DND-41 (cell line): Measurements from ENCODE around the gene ACKR3.

Experiments used
- ATAC-seq: fragments of 200-7000 bp; cut with Tn5 transposase; 3 replicates; pipeline ENCODE4 v1.9.1; 2021; ENCODE audit warnings: low read depth; ENCODE audit not compliant: insufficient read depth
- DNase-seq: peaks from one replicate; pipeline ENCODE4 v3.0.0-alpha.2; 2020
- H2AFZ ChIP-seq: 2 replicates; pipeline ENCODE4 v1.6.0; 2012; ENCODE audit warnings: low read depth, low read length
- H3K27ac ChIP-seq: 2 replicates; pipeline ENCODE4 v1.5.1; 2012; ENCODE audit warnings: low read length, inconsistent platforms
- H3K27me3 ChIP-seq: fragments of 200-600 bp; sonication (generic); 2 replicates; pipeline ENCODE4 v1.6.0; 2012; ENCODE audit warnings: low read length, mild to moderate bottlenecking, inconsistent platforms; ENCODE audit not compliant: insufficient read depth, poor library complexity
- H3K36me3 ChIP-seq: 2 replicates; pipeline ENCODE4 v1.5.1; 2012; ENCODE audit warnings: low read length, inconsistent platforms; ENCODE audit not compliant: insufficient read depth
- H3K4me1 ChIP-seq: 2 replicates; pipeline ENCODE4 v1.5.1; 2012; ENCODE audit warnings: mild to moderate bottlenecking, low read length; ENCODE audit not compliant: insufficient read depth
- H3K4me2 ChIP-seq: 2 replicates; pipeline ENCODE4 v1.6.0; 2012; ENCODE audit warnings: mild to moderate bottlenecking, moderate library complexity, low read length, inconsistent platforms; ENCODE audit not compliant: insufficient read depth
- H3K4me3 ChIP-seq, 2 experiments: fragments of 200-600 bp in 1 of 2; shearing (Covaris generic) in 1 of 2; 2 replicates each; pipeline ENCODE4 v1.5.1; 2012 to 2016; ENCODE audit warnings: inconsistent platforms in 2 of 2, low read length in 2 of 2, mild to moderate bottlenecking in 2 of 2, low read depth in 1 of 2, moderate library complexity in 1 of 2
- H3K79me2 ChIP-seq: 2 replicates; pipeline ENCODE4 v1.6.0; 2012; ENCODE audit warnings: low read length, inconsistent platforms; ENCODE audit not compliant: insufficient read depth
- H3K9ac ChIP-seq: 2 replicates; pipeline ENCODE4 v1.6.0; 2012; ENCODE audit warnings: low read depth, mild to moderate bottlenecking, inconsistent platforms, low read length, moderate library complexity
- H3K9me3 ChIP-seq: 2 replicates; pipeline ENCODE4 v1.5.1; 2012; ENCODE audit warnings: low read length, moderate library complexity, mild to moderate bottlenecking, inconsistent platforms; ENCODE audit not compliant: insufficient read depth, severe bottlenecking
- H4K20me1 ChIP-seq: 2 replicates; pipeline ENCODE4 v1.6.0; 2012; ENCODE audit warnings: low read length; ENCODE audit not compliant: insufficient read depth
- CTCF ChIP-seq: IDR thresholded peaks from 2 replicates; pipeline ENCODE4 v1.5.1; 2012; ENCODE audit warnings: borderline replicate concordance, low read length, moderate library complexity, mild to moderate bottlenecking; ENCODE audit not compliant: poor library complexity, severe bottlenecking; ENCODE audit errors: extremely low read depth
- EZH2 ChIP-seq: IDR thresholded peaks from 3 replicates; pipeline ENCODE4 v1.6.1; 2012; ENCODE audit warnings: borderline replicate concordance, low read depth, mild to moderate bottlenecking, moderate library complexity, low read length, inconsistent platforms; ENCODE audit not compliant: severe bottlenecking

Gene ACKR3

GRCh38 chr2:236576953-236577352 is 7.3 kb downstream of the ACKR3 start:
- H3K9ac ChIP-seq, result no peak overlapping the region
- H3K79me2 ChIP-seq, result no peaks in the 10 kb centered on the region
- no peaks in the 10 kb centered on the region for H3K9me3 ChIP-seq
- H3K4me1 ChIP-seq, result no peaks in the 10 kb centered on the region
- no peaks in the 10 kb centered on the region for H3K27me3 ChIP-seq
- ATAC-seq (no peak), DNase-seq (no peak)
- peaks cover 13% of the 10 kb centered on the region for H3K36me3 ChIP-seq
- H3K4me2 ChIP-seq, result no peak overlapping the region
- H3K27ac ChIP-seq, result no peak overlapping the region
- TF ChIP-seq CTCF (no peak), EZH2 (no peak)
- no peak overlapping the region for H3K4me3 ChIP-seq
- no peaks in the 10 kb centered on the region for H4K20me1 ChIP-seq
- H2AFZ ChIP-seq, result no peak overlapping the region

- Histone ChIP-seq H3K4me3 (no peak overlapping the region), H2AFZ (no peak overlapping the region), H3K9me3 (no peaks in the 10 kb centered on the region), H3K4me2 (no peak overlapping the region), H3K27ac (no peak overlapping the region), H4K20me1 (no peaks in the 10 kb centered on the region), H3K27me3 (no peaks in the 10 kb centered on the region), H3K79me2 (no peaks in the 10 kb centered on the region), H3K9ac (no peak overlapping the region), H3K36me3 (peaks cover 13% of the 10 kb centered on the region), H3K4me1 (no peaks in the 10 kb centered on the region)
- TF ChIP-seq EZH2, result no peak
- TF ChIP-seq CTCF, result no peak
- no peak for ATAC-seq
- no peak for DNase-seq
Measured at GRCh38 chr2:236577481-236578410, 8.1 kb downstream of the ACKR3 start.

GRCh38 chr2:236578411-236578846 is 8.8 kb downstream of the ACKR3 start:
- Histone ChIP-seq H2AFZ (no peak overlapping the region), H3K4me1 (no peaks in the 10 kb centered on the region), H4K20me1 (no peaks in the 10 kb centered on the region), H3K4me2 (no peak overlapping the region), H3K9me3 (no peaks in the 10 kb centered on the region), H3K4me3 (no peak overlapping the region), H3K79me2 (no peaks in the 10 kb centered on the region), H3K9ac (no peak overlapping the region), H3K27ac (no peak overlapping the region), H3K36me3 (peaks cover 13% of the 10 kb centered on the region), H3K27me3 (no peaks in the 10 kb centered on the region)
- TF ChIP-seq CTCF (no peak), EZH2 (no peak)
- no peak for ATAC-seq
- no peak for DNase-seq
